H1 (cell line): ENCODE measurements around the gene ZBTB20. TPM values are rescaled to one million over a fixed set of nuclear protein-coding genes. Genes with fewer than 3 reads are reported as not detected.
A peak's percentile ranks its signal among the peaks of the same experiment; 100 is the strongest.

Experiments used
- CTCF ChIA-PET: fragments of 300-600 bp; sonication (Branson Sonifier 250); formaldehyde crosslinking; loops from one replicate; lab custom pipeline; 2021; ENCODE audit not compliant: partially characterized antibody; lab: Charles Lee
- POLR2A ChIA-PET: fragments of 300-600 bp; sonication (Branson Sonifier 250); formaldehyde crosslinking; loops from one replicate; lab custom pipeline; 2021; ENCODE audit warnings: inconsistent platforms; ENCODE audit not compliant: partially characterized antibody; lab: Charles Lee
- DNase-seq, 2 experiments: peaks; one replicate each; pipeline versions ENCODE4 v3.0.0 to v3.0.0-alpha.2; 2010 to 2022; ENCODE audit warnings: low spot score in 2 of 2, low read depth in 1 of 2, mixed read lengths in 1 of 2
- FAIRE-seq: peaks from 2 replicates; lab custom pipeline; 2011; peaks lifted over from hg19 to GRCh38; lab: Jason Lieb, UNC
- H2AFZ ChIP-seq: 2 replicates; pipeline ENCODE4 v1.8.1; 2012; ENCODE audit warnings: low read length, inconsistent platforms
- H2AK5ac ChIP-seq: 2 replicates; pipeline ENCODE4 v1.6.1; 2013; ENCODE audit warnings: low read depth, low read length
- H2BK120ac ChIP-seq: replicated peaks from 2 replicates; pipeline ENCODE3; 2013; ENCODE audit warnings: low read depth, low read length, inconsistent platforms
- H2BK12ac ChIP-seq: 2 replicates; pipeline ENCODE4 v1.6.1; 2013; ENCODE audit warnings: low read depth, low read length
- H2BK15ac ChIP-seq: 2 replicates; pipeline ENCODE4 v1.6.1; 2013; ENCODE audit warnings: low read length
- H2BK20ac ChIP-seq: 2 replicates; pipeline ENCODE4 v1.6.1; 2013; ENCODE audit warnings: low read length
- H2BK5ac ChIP-seq: 2 replicates; pipeline ENCODE4 v1.6.1; 2013; ENCODE audit warnings: low read depth, low read length
- H3K14ac ChIP-seq: 2 replicates; pipeline ENCODE4 v1.6.1; 2013; ENCODE audit warnings: inconsistent platforms; ENCODE audit not compliant: insufficient read length
- H3K18ac ChIP-seq: 2 replicates; pipeline ENCODE4 v1.6.1; 2013; ENCODE audit warnings: low read length; ENCODE audit errors: extremely low read depth
- H3K23ac ChIP-seq: 2 replicates; pipeline ENCODE4 v1.6.1; 2013; ENCODE audit warnings: inconsistent platforms; ENCODE audit not compliant: insufficient read length
- H3K23me2 ChIP-seq: 2 replicates; pipeline ENCODE4 v1.6.1; 2013; ENCODE audit warnings: low read depth, low read length
- H3K27ac ChIP-seq: 2 replicates; pipeline ENCODE4 v1.6.1; 2011; ENCODE audit warnings: low read depth, low read length, inconsistent platforms
- H3K27me3 ChIP-seq, 4 experiments: replicated peaks in 1 of 4; 1 replicate in 1 of 4; 2 replicates in 3 of 4; pipeline versions ENCODE4 v1.6.1 to v1.8.1; 2011 to 2013; ENCODE audit warnings: low read length in 3 of 4, mild to moderate bottlenecking in 3 of 4, inconsistent platforms in 2 of 4, mixed read lengths in 2 of 4, moderate library complexity in 1 of 4; ENCODE audit not compliant: control insufficient read depth in 3 of 4, insufficient read depth in 3 of 4; ENCODE audit errors: extremely low read depth in 1 of 4
- H3K36me3 ChIP-seq, 4 experiments: 2 replicates each; pipeline versions ENCODE4 v1.6.1 to v1.8.1; 2011 to 2013; ENCODE audit warnings: mild to moderate bottlenecking in 4 of 4, low read length in 3 of 4, moderate library complexity in 2 of 4, control low read depth in 1 of 4, inconsistent platforms in 1 of 4; ENCODE audit not compliant: insufficient read depth in 4 of 4, control insufficient read depth in 2 of 4
- H3K4ac ChIP-seq: replicated peaks from 2 replicates; pipeline ENCODE3; 2013; ENCODE audit warnings: low read length, low read depth, mixed read lengths, inconsistent platforms; ENCODE audit not compliant: insufficient read length
- H3K4me1 ChIP-seq, 4 experiments: replicated peaks in 1 of 4; 1 replicate in 1 of 4; 2 replicates in 3 of 4; pipeline versions ENCODE4 v1.6.1 to v1.8.1; 2011 to 2013; ENCODE audit warnings: low read length in 3 of 4, inconsistent platforms in 2 of 4, mixed read lengths in 1 of 4; ENCODE audit not compliant: insufficient read depth in 4 of 4, control insufficient read depth in 3 of 4
- H3K4me2 ChIP-seq, 2 experiments: 2 replicates each; pipeline versions ENCODE4 v1.6.1 to v1.8.1; 2011 to 2013; ENCODE audit warnings: low read depth in 2 of 2, low read length in 2 of 2, control low read depth in 1 of 2, inconsistent platforms in 1 of 2, mild to moderate bottlenecking in 1 of 2; ENCODE audit not compliant: insufficient read depth in 1 of 2
- H3K4me3 ChIP-seq, 4 experiments: fragments of 200-600, 300-600 bp in 1 of 4; sonication (generic), shearing (Covaris generic), sonication (Bioruptor Twin) in 1 of 4; 2 replicates each; pipeline versions ENCODE4 v1.5.1 to v1.8.1; 2011 to 2016; ENCODE audit warnings: low read length in 4 of 4, low read depth in 3 of 4, control low read depth in 2 of 4, inconsistent platforms in 2 of 4, mild to moderate bottlenecking in 2 of 4, mixed read lengths in 1 of 4, moderate library complexity in 1 of 4; ENCODE audit not compliant: insufficient read depth in 2 of 4; ENCODE audit errors: extremely low read depth in 1 of 4
- H3K56ac ChIP-seq: replicated peaks from 2 replicates; pipeline ENCODE3; 2013; ENCODE audit warnings: low read depth, mild to moderate bottlenecking, mixed read lengths, low read length, inconsistent platforms; ENCODE audit not compliant: insufficient read length
- H3K79me1 ChIP-seq: 2 replicates; pipeline ENCODE4 v1.6.1; 2013; ENCODE audit warnings: low read depth, low read length, control low read depth
- H3K79me2 ChIP-seq, 2 experiments: 2 replicates each; pipeline versions ENCODE4 v1.6.1 to v1.8.1; 2012 to 2013; ENCODE audit warnings: low read length in 2 of 2, mild to moderate bottlenecking in 2 of 2, inconsistent platforms in 1 of 2; ENCODE audit not compliant: insufficient read depth in 2 of 2, control insufficient read depth in 1 of 2
- H3K9ac ChIP-seq, 4 experiments: replicated peaks in 1 of 4; 1 replicate in 1 of 4; 2 replicates in 3 of 4; pipeline versions ENCODE4 v1.6.1 to v1.8.1; 2011 to 2013; ENCODE audit warnings: low read depth in 3 of 4, low read length in 3 of 4, control low read depth in 2 of 4, mild to moderate bottlenecking in 2 of 4, moderate library complexity in 2 of 4, inconsistent platforms in 1 of 4; ENCODE audit errors: extremely low read depth in 1 of 4
- H3K9me3 ChIP-seq, 2 experiments: 2 replicates each; pipeline versions ENCODE4 v1.6.1 to v1.8.1; 2012 to 2013; ENCODE audit warnings: mild to moderate bottlenecking in 2 of 2, moderate library complexity in 2 of 2, control low read depth in 1 of 2, inconsistent platforms in 1 of 2, low read depth in 1 of 2, low read length in 1 of 2, mixed read lengths in 1 of 2; ENCODE audit not compliant: insufficient read depth in 2 of 2
- H4K20me1 ChIP-seq, 2 experiments: replicated peaks in 1 of 2; 2 replicates each; pipeline versions ENCODE3 to v1.8.1; 2011 to 2013; ENCODE audit warnings: inconsistent platforms in 2 of 2, low read length in 2 of 2, mild to moderate bottlenecking in 1 of 2; ENCODE audit not compliant: insufficient read depth in 2 of 2, control insufficient read depth in 1 of 2
- H4K5ac ChIP-seq: 2 replicates; pipeline ENCODE4 v1.6.1; 2013; ENCODE audit warnings: low read length, low read depth, mixed read lengths, inconsistent platforms; ENCODE audit not compliant: insufficient read length
- H4K8ac ChIP-seq: 2 replicates; pipeline ENCODE4 v1.8.0; 2013; ENCODE audit warnings: mild to moderate bottlenecking, moderate library complexity, low read length, inconsistent platforms; ENCODE audit not compliant: insufficient read depth; ENCODE audit errors: extremely low read depth
- H4K91ac ChIP-seq: replicated peaks from 2 replicates; pipeline ENCODE3; 2013; ENCODE audit warnings: low read length, mixed read lengths, inconsistent platforms; ENCODE audit not compliant: insufficient read length
- ATF2 ChIP-seq: IDR thresholded peaks from 2 replicates; pipeline ENCODE4 v1.6.1; 2012; ENCODE audit warnings: low read length, inconsistent platforms
- BACH1 ChIP-seq: IDR thresholded peaks from 2 replicates; pipeline ENCODE4 v1.6.1; 2012; ENCODE audit warnings: low read length, improper control_type of control experiment
- BRCA1 ChIP-seq: IDR thresholded peaks from 2 replicates; pipeline ENCODE4 v1.6.1; 2012; ENCODE audit warnings: low read depth, low read length, improper control_type of control experiment
- CHD2 ChIP-seq: IDR thresholded peaks from 2 replicates; pipeline ENCODE4 v1.6.1; 2012; ENCODE audit warnings: low read length, improper control_type of control experiment
- HDAC6 ChIP-seq: IDR thresholded peaks from one replicate; pipeline ENCODE4 v1.7.1; 2012; ENCODE audit warnings: low read depth, mild to moderate bottlenecking, inconsistent platforms, low read length, moderate library complexity
- MAFK ChIP-seq: IDR thresholded peaks from 2 replicates; pipeline ENCODE4 v1.6.1; 2012; ENCODE audit warnings: low read depth, mild to moderate bottlenecking, improper control_type of control experiment, low read length
- POLR2AphosphoS5 ChIP-seq: IDR thresholded peaks from 2 replicates; pipeline ENCODE4 v1.6.1; 2011; ENCODE audit warnings: low read depth, low read length
- RFX5 ChIP-seq: IDR thresholded peaks from 2 replicates; pipeline ENCODE4 v1.6.1; 2011; ENCODE audit warnings: low read depth, low read length, improper control_type of control experiment, borderline replicate concordance
- RXRA ChIP-seq: IDR thresholded peaks from 2 replicates; pipeline ENCODE4 v1.6.1; 2011; ENCODE audit warnings: low read depth, mild to moderate bottlenecking, low read length, moderate library complexity; ENCODE audit not compliant: insufficient read depth
- SIX5 ChIP-seq: IDR thresholded peaks from 2 replicates; pipeline ENCODE4 v1.6.1; 2011; ENCODE audit warnings: mild to moderate bottlenecking, low read depth, low read length
- SRF ChIP-seq: IDR thresholded peaks from 2 replicates; pipeline ENCODE4 v1.6.1; 2011; ENCODE audit warnings: mild to moderate bottlenecking, low read depth, low read length, moderate library complexity
- WGBS, 2 experiments: shearing (Covaris generic) in 1 of 2; methylation state at CpG; one replicate each; pipeline versions ENCODE4 v1.1.6 to v1.1.7; 2013 to 2015; ENCODE audit warnings: low lambda C conversion rate in 2 of 2, mixed read lengths in 2 of 2, inconsistent platforms in 1 of 2, low coverage in 1 of 2, missing lambda C conversion rate in 1 of 2; ENCODE audit not compliant: insufficient replicate concordance in 2 of 2, insufficient coverage in 1 of 2, insufficient read length in 1 of 2; ENCODE audit errors: extremely low coverage in 1 of 2, missing lambda C conversion rate in 1 of 2; 5-methylcytosine and 5-hydroxymethylcytosine counted together
- polyA plus RNA-seq, 7 experiments: library from polyadenylated mRNA; depleted of rRNA in 3 of 7; stranded (reverse) in 5 of 7; unstranded in 2 of 7; fragments of >200 nt in 5 of 7; fragments of 200-250 nt in 2 of 7; gene quantifications; 1 replicate in 5 of 7; 2 replicates in 1 of 7; 4 replicates in 1 of 7; pipeline versions ENCODE4 v1.2.1 to v1.2.3, GENCODE V29; 2011 to 2013; ENCODE audit warnings: missing spikeins in 2 of 7, mixed read lengths in 2 of 7
- total RNA-seq: library from RNA; stranded (reverse); fragmentation: NEBNext Ultra II Directional; extraction: Animal tissue kit (Norgen Biotek cat#: 25700); gene quantifications from 2 replicates; pipeline ENCODE4 v1.2.1, GENCODE V29; 2021
- TF ChIP-seq, protein P1 (sequence below): IDR thresholded peaks from 2 replicates; pipeline ENCODE4 v1.6.1; 2011; ENCODE audit warnings: low read length, improper control_type of control experiment

Gene ZBTB20
- total and polyA plus RNA-seq, 2 of the 8 experiments (the other 6 are each of a cell fraction or from before 2014, with no cell fraction given): 0.35 to 1.3 TPM

DNA sequence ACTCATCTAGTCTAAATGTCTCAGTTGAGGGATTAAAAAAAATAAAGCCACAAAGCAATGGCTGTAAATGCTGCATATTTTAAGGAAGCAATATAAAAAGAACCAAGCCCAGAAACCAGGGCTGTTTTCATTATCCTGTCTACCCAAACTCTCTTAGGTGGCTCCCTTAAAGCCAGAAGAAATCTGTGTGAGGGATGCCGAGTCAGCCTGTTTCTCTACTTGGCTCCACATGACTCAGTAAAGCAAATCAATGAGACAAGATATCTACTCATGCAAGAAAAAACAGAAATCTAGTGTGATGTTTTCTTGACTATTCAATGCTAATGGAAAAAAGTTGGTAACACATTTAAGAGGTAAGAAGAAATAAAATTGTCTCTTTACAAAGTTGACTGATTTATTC is 296.2 kb downstream of the ZBTB20 start:
- no peak overlapping the region for H2BK15ac ChIP-seq
- no peak overlapping the region for H2AFZ ChIP-seq
- H3K4me2 ChIP-seq: no peak overlapping the region
- H3K4me1 ChIP-seq: no peaks in the 10 kb centered on the region
- H3K79me2 ChIP-seq: no peaks in the 10 kb centered on the region
- no peaks in the 10 kb centered on the region for H3K79me1 ChIP-seq
- H4K5ac ChIP-seq: no peak overlapping the region
- no peak overlapping the region for H2BK20ac ChIP-seq
- no peak overlapping the region for H3K14ac ChIP-seq
- H4K91ac ChIP-seq: no peak overlapping the region
- no peak overlapping the region for H2BK5ac ChIP-seq
- H3K23me2 ChIP-seq: no peaks in the 10 kb centered on the region
- H3K36me3 ChIP-seq: no peaks in the 10 kb centered on the region
- no peak overlapping the region for H3K4ac ChIP-seq
- H3K18ac ChIP-seq: no peak overlapping the region
- H3K9ac ChIP-seq: no peak overlapping the region
- no peak overlapping the region for H2BK120ac ChIP-seq
- H3K27ac ChIP-seq: no peak overlapping the region
- 75% methylated on average over 1 of the region's 1 CpG; no CpG with 5 or more reads in 1 of the 2 experiments for WGBS, 2 experiments
- FAIRE-seq (no peak), DNase-seq (no peak)
- ChIA-PET POLR2A (no interaction called here), CTCF (no interaction called here)
- no peak overlapping the region for H3K23ac ChIP-seq
- H3K9me3 ChIP-seq: no peaks in the 10 kb centered on the region
- H4K20me1 ChIP-seq: no peaks in the 10 kb centered on the region
- no peak overlapping the region for H4K8ac ChIP-seq
- no peak overlapping the region for H3K56ac ChIP-seq
- TF ChIP-seq BRCA1 (no peak), HDAC6 (no peak), POLR2AphosphoS5 (no peak), CHD2 (no peak), SRF (no peak), SIX5 (no peak), ATF2 (no peak), RFX5 (no peak), BACH1 (peak; percentile 70), RXRA (no peak), MAFK (peak; percentile 71; the same call in 1 of the 2 replicates)
- TF ChIP-seq, protein P1, sequence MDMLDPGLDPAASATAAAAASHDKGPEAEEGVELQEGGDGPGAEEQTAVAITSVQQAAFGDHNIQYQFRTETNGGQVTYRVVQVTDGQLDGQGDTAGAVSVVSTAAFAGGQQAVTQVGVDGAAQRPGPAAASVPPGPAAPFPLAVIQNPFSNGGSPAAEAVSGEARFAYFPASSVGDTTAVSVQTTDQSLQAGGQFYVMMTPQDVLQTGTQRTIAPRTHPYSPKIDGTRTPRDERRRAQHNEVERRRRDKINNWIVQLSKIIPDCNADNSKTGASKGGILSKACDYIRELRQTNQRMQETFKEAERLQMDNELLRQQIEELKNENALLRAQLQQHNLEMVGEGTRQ: no peak
- no peak overlapping the region for H2BK12ac ChIP-seq
- H2AK5ac ChIP-seq: no peak overlapping the region
- H3K27me3 ChIP-seq: no peaks in the 10 kb centered on the region
- H3K4me3 ChIP-seq: no peak overlapping the region
